Keratinocyte (primary cell): ENCODE results near the gene CRISPLD2. TPM values are rescaled to one million over a fixed set of nuclear protein-coding genes. Genes with fewer than 3 reads are reported as not detected.

Source experiments
- DNase-seq: peaks from one replicate; pipeline ENCODE4 v3.0.0-alpha.2; 2011; ENCODE audit warnings: low read depth, missing footprints, low spot score
- FAIRE-seq: peaks from 2 replicates; lab custom pipeline; 2011; peaks lifted over from hg19 to GRCh38; lab: Jason Lieb, UNC
- H2AFZ ChIP-seq: 2 replicates; pipeline ENCODE4 v1.6.0; 2012; ENCODE audit warnings: low read length, control low read depth, inconsistent platforms; ENCODE audit not compliant: control insufficient read depth
- H3K27ac ChIP-seq: 2 replicates; pipeline ENCODE4 v1.5.1; 2011; ENCODE audit warnings: low read length; ENCODE audit not compliant: control insufficient read depth, insufficient read depth
- H3K27me3 ChIP-seq: 3 replicates; pipeline ENCODE4 v1.6.0; 2011; ENCODE audit warnings: low read length; ENCODE audit not compliant: control insufficient read depth, insufficient read depth; ENCODE audit errors: extremely low read depth
- H3K36me3 ChIP-seq, 2 experiments: 2 replicates in 1 of 2; 3 replicates in 1 of 2; pipeline ENCODE4 v1.5.1; 2011; ENCODE audit warnings: low read length in 2 of 2, mild to moderate bottlenecking in 1 of 2; ENCODE audit not compliant: control insufficient read depth in 2 of 2, insufficient read depth in 2 of 2; ENCODE audit errors: extremely low read depth in 1 of 2
- H3K4me1 ChIP-seq: 3 replicates; pipeline ENCODE4 v1.5.1; 2011; ENCODE audit warnings: low read length; ENCODE audit not compliant: control insufficient read depth, insufficient read depth; ENCODE audit errors: extremely low read depth
- H3K4me2 ChIP-seq: 3 replicates; pipeline ENCODE4 v1.6.0; 2011; ENCODE audit warnings: low read depth, low read length; ENCODE audit not compliant: control insufficient read depth, insufficient read depth; ENCODE audit errors: extremely low read depth
- H3K4me3 ChIP-seq, 3 experiments: fragments of 200-600 bp in 1 of 3; sonication (generic) in 1 of 3; 2 replicates in 2 of 3; 3 replicates in 1 of 3; pipeline ENCODE4 v1.5.1; 2011 to 2016; ENCODE audit warnings: low read length in 3 of 3, mild to moderate bottlenecking in 3 of 3, control low read depth in 2 of 3, inconsistent platforms in 1 of 3, low read depth in 1 of 3, mixed read lengths in 1 of 3, mixed run types in 1 of 3, moderate library complexity in 1 of 3; ENCODE audit not compliant: control insufficient read depth in 2 of 3, insufficient read depth in 2 of 3; ENCODE audit errors: extremely low read depth in 1 of 3
- H3K79me2 ChIP-seq: 2 replicates; pipeline ENCODE4 v1.6.0; 2012; ENCODE audit warnings: low read length; ENCODE audit not compliant: control insufficient read depth, insufficient read depth
- H3K9ac ChIP-seq: 3 replicates; pipeline ENCODE4 v1.6.0; 2011; ENCODE audit warnings: low read length; ENCODE audit not compliant: control insufficient read depth, insufficient read depth; ENCODE audit errors: extremely low read depth
- H3K9me1 ChIP-seq: 3 replicates; pipeline ENCODE4 v1.6.0; 2011; ENCODE audit warnings: low read length; ENCODE audit not compliant: control insufficient read depth, insufficient read depth; ENCODE audit errors: extremely low read depth
- H3K9me3 ChIP-seq: 2 replicates; pipeline ENCODE4 v1.5.1; 2012; ENCODE audit warnings: low read depth, low read length; ENCODE audit not compliant: control insufficient read depth
- H4K20me1 ChIP-seq: 3 replicates; pipeline ENCODE4 v1.6.0; 2011; ENCODE audit warnings: low read length; ENCODE audit not compliant: control insufficient read depth, insufficient read depth; ENCODE audit errors: extremely low read depth
- EZH2 ChIP-seq: IDR thresholded peaks from one replicate; pipeline ENCODE4 v1.6.1; 2012; ENCODE audit warnings: inconsistent platforms, mild to moderate bottlenecking, low read length, moderate library complexity
- dilution Hi-C: fragments of 300-500 bp; cut with MboI; formaldehyde crosslinking; loops from one replicate; pipeline ENCODE4 v1.7.0; 2020; ENCODE audit warnings: low sequenced_read_pairs; ENCODE audit not compliant: extremely low pct_ligation_motif_present
- polyA plus RNA-seq, 5 experiments: library from polyadenylated mRNA; depleted of rRNA in 3 of 5; stranded (reverse) in 3 of 5; stranded (forward) in 1 of 5; unstranded in 1 of 5; fragments of >200 nt; gene quantifications; 1 replicate in 1 of 5; 2 replicates in 3 of 5; 3 replicates in 1 of 5; pipeline versions ENCODE4 v1.2.1 to v1.2.3, GENCODE V29; 2011 to 2012; ENCODE audit warnings: missing spikeins in 2 of 5, low read depth in 1 of 5, low replicate concordance in 1 of 5
- TF ChIP-seq, protein P1 (sequence below), 3 experiments: IDR thresholded peaks in 1 of 3; conservative IDR thresholded peaks in 1 of 3; optimal IDR thresholded peaks in 1 of 3; 2 replicates in 2 of 3; 3 replicates in 1 of 3; pipeline versions ENCODE3 to v1.5.1; 2011; ENCODE audit warnings: low read length in 3 of 3, mild to moderate bottlenecking in 3 of 3, moderate library complexity in 2 of 3, control low read depth in 1 of 3, inconsistent platforms in 1 of 3; ENCODE audit not compliant: insufficient read depth in 2 of 3; ENCODE audit errors: extremely low read depth in 1 of 3

Gene CRISPLD2
- polyA plus RNA-seq, 1 donor (not counting 4 experiments of a cell fraction or from before 2014, with no cell fraction given) = 1.2 TPM

DNA sequence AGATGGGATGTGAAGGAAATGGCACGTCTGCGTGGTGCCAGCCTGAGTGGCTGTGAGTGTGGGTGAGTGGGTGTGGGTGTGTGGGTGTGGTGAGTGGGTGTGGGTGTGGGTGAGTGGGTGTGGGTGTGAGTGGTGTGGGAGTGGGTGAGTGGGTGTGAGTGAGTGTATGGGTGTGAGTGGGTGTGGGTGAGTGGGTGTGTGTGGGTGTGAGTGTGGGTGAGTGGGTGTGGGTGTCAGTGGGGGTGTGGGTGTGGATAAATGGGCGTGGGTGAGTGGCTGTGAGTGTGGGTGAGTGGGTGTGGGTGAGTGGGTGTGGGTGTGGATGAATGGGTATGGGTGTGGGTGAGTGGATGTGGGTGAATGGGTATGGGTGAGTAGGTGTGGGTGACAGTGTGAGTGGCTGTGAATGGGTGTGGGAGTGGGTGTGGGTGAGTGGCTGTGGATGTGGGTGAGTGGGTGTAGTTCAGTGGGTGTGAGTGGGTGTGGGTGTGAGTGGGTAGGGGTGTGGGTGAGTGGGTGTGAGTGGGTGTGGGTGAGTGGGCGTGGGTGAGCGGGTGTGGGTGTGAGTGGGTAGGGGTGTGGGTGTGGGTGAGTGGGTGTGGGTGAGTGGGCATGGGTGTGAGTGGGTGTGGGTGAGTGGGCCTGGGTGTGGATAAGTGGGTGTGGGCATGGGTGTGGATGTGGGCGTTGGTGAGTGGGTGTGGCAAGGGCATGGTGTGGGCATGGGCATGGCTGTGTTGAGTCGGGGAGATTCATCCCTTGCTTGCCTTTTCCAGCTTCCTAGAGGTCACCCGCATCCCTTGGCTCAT lies 110.7 kb downstream of the CRISPLD2 start:
- H3K79me2 ChIP-seq = no peaks in the 10 kb centered on the region
- H3K4me3 ChIP-seq = no peak overlapping the region
- no peak for DNase-seq
- dilution Hi-C loops = no loop called here
- H3K4me1 ChIP-seq = no peaks in the 10 kb centered on the region
- H3K9ac ChIP-seq = no peak overlapping the region
- H2AFZ ChIP-seq = no peak overlapping the region
- H3K9me1 ChIP-seq = no peaks in the 10 kb centered on the region
- H3K36me3 ChIP-seq = no peaks in the 10 kb centered on the region
- H3K9me3 ChIP-seq = no peaks in the 10 kb centered on the region
- FAIRE-seq = no peak
- TF ChIP-seq, protein P1, sequence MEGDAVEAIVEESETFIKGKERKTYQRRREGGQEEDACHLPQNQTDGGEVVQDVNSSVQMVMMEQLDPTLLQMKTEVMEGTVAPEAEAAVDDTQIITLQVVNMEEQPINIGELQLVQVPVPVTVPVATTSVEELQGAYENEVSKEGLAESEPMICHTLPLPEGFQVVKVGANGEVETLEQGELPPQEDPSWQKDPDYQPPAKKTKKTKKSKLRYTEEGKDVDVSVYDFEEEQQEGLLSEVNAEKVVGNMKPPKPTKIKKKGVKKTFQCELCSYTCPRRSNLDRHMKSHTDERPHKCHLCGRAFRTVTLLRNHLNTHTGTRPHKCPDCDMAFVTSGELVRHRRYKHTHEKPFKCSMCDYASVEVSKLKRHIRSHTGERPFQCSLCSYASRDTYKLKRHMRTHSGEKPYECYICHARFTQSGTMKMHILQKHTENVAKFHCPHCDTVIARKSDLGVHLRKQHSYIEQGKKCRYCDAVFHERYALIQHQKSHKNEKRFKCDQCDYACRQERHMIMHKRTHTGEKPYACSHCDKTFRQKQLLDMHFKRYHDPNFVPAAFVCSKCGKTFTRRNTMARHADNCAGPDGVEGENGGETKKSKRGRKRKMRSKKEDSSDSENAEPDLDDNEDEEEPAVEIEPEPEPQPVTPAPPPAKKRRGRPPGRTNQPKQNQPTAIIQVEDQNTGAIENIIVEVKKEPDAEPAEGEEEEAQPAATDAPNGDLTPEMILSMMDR (optimal IDR thresholded peaks at IDR 0.05 in 1 of 3, IDR thresholded peaks at IDR 0.05 in 1 of 3, conservative IDR thresholded peaks at IDR 0.05 in 1 of 3; ENCODE audit: extremely low read depth in 1 of 3, insufficient read depth in 2 of 3, low read length in 3 of 3) = no peak
- TF ChIP-seq EZH2 = no peak
- no peaks in the 10 kb centered on the region for H4K20me1 ChIP-seq
- no peak overlapping the region for H3K27ac ChIP-seq
- no peak overlapping the region for H3K4me2 ChIP-seq
- H3K27me3 ChIP-seq = peaks cover 7% of the 10 kb centered on the region

- no peak overlapping the region for H3K9ac ChIP-seq
- H3K4me2 ChIP-seq = no peak overlapping the region
- no peaks in the 10 kb centered on the region for H3K9me1 ChIP-seq
- no peaks in the 10 kb centered on the region for H3K4me1 ChIP-seq
- no peak overlapping the region for H3K27ac ChIP-seq
- DNase-seq (no peak), FAIRE-seq (no peak)
- H3K79me2 ChIP-seq = no peaks in the 10 kb centered on the region
- H3K4me3 ChIP-seq = no peak overlapping the region
- no peaks in the 10 kb centered on the region for H4K20me1 ChIP-seq
- no peaks in the 10 kb centered on the region for H3K36me3 ChIP-seq
- H2AFZ ChIP-seq = no peak overlapping the region
- TF ChIP-seq, protein P1 (optimal IDR thresholded peaks at IDR 0.05 in 1 of 3, IDR thresholded peaks at IDR 0.05 in 1 of 3, conservative IDR thresholded peaks at IDR 0.05 in 1 of 3; ENCODE audit: extremely low read depth in 1 of 3, insufficient read depth in 2 of 3, low read length in 3 of 3) = no peak
- TF ChIP-seq EZH2 = no peak
- peaks cover 7% of the 10 kb centered on the region for H3K27me3 ChIP-seq
- no peaks in the 10 kb centered on the region for H3K9me3 ChIP-seq
- dilution Hi-C loops = no loop called here
These were observed 111.3 kb downstream of the CRISPLD2 start for GRCh38 chr16:84931107-84931494.
